ENCODE measurements around the gene TMTC1.

The TMTC1 gene

GRCh38 chr12:29707846-29708245 is 75.9 kb downstream of the TMTC1 start:
- DNase-seq: no peak

- no peak for DNase-seq
These were observed 77.4 kb downstream of the TMTC1 start for GRCh38 chr12:29706311-29706710.

GRCh38 chr12:29703528-29703927 is 80.2 kb downstream of the TMTC1 start:
- no peak for DNase-seq

GRCh38 chr12:29702972-29703371 is 80.8 kb downstream of the TMTC1 start:
- DNase-seq: no peak

- no peak for DNase-seq
These were observed 81.5 kb downstream of the TMTC1 start for GRCh38 chr12:29702222-29702621.

GRCh38 chr12:29700761-29701481 is 82.8 kb downstream of the TMTC1 start:
- no peak for DNase-seq

GRCh38 chr12:29698756-29699155 is 85.0 kb downstream of the TMTC1 start:
- DNase-seq: no peak

GRCh38 chr12:29695800-29696199 is 87.9 kb downstream of the TMTC1 start:
- DNase-seq: no peak

GRCh38 chr12:29695026-29695425 is 88.7 kb downstream of the TMTC1 start:
- DNase-seq: no peak

GRCh38 chr12:29694002-29694401 is 89.7 kb downstream of the TMTC1 start:
- DNase-seq: no peak

GRCh38 chr12:29692237-29692636 is 91.5 kb downstream of the TMTC1 start:
- no peak for DNase-seq

GRCh38 chr12:29691161-29691854 is 92.4 kb downstream of the TMTC1 start:
- DNase-seq: no peak

GRCh38 chr12:29690728-29691127 is 93.0 kb downstream of the TMTC1 start:
- DNase-seq: no peak

- no peak for DNase-seq
These were observed 94.8 kb downstream of the TMTC1 start for GRCh38 chr12:29688914-29689313.

- DNase-seq: no peak
These were observed 101.7 kb downstream of the TMTC1 start for GRCh38 chr12:29682088-29682487.

- DNase-seq: no peak
These were observed 102.4 kb downstream of the TMTC1 start for GRCh38 chr12:29681370-29681769.

GRCh38 chr12:29676676-29677075 is 107.1 kb downstream of the TMTC1 start:
- DNase-seq: no peak

GRCh38 chr12:29674463-29674862 is 109.3 kb downstream of the TMTC1 start:
- no peak for DNase-seq

GRCh38 chr12:29673346-29673745 is 110.4 kb downstream of the TMTC1 start:
- DNase-seq: no peak

GRCh38 chr12:29672580-29672979 is 111.2 kb downstream of the TMTC1 start:
- no peak for DNase-seq

GRCh38 chr12:29671742-29672141 is 112.0 kb downstream of the TMTC1 start:
- DNase-seq: no peak

- no peak for DNase-seq
These were observed 116.7 kb downstream of the TMTC1 start for GRCh38 chr12:29667011-29667410.

GRCh38 chr12:29665107-29665506 is 118.6 kb downstream of the TMTC1 start:
- no peak for DNase-seq

GRCh38 chr12:29662734-29663323 is 120.9 kb downstream of the TMTC1 start:
- DNase-seq: no peak

All from NCI-H1417 treated with DMSO at 0.1 percent for 48 hours (cell line).